Measurements from ENCODE around the gene RHOH. TPM values are rescaled to one million over a fixed set of nuclear protein-coding genes. Genes with fewer than 3 reads are reported as not detected.

RHOH gene
- polyA plus RNA-seq, 1 experiment, result not detected

DNA sequence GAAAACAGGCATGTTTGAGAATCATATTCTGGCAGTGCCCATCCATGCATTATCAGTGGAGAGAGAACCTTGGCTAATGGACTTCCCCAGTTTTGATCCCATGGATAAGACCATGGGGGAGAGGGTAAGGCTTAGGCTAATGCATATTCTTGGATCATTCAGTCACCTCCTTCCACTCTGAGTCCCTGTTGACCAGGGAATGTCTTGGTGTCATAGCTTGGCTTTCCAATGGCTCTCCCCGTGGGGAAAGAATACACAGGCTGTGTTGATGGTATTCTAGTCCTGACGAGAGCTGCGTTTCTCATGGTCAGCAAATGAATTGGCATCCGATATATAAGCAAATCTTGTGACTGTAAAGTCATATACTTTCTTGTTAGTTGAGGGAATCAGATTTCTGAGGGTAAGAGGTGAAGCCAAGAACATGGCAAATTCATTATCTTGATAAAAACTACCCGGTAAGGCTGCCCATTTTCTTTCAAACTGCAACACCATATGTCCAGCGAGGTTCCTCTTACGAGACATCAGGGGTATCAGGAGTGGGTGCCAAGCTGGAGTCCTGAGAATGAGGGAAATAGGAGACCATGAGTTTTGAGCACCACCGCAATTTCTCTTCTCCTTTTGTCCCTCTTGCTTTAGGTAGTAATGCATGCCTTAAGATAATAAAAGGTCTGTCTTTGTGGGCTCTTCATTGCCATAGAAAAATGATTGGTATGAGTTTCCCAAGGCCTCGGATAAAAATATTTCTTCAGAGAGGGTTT is 18.0 kb downstream of the RHOH start:
- ChIA-PET POLR2A (no interaction called here), CTCF (no interaction called here)
- TF ChIP-seq, protein P1, sequence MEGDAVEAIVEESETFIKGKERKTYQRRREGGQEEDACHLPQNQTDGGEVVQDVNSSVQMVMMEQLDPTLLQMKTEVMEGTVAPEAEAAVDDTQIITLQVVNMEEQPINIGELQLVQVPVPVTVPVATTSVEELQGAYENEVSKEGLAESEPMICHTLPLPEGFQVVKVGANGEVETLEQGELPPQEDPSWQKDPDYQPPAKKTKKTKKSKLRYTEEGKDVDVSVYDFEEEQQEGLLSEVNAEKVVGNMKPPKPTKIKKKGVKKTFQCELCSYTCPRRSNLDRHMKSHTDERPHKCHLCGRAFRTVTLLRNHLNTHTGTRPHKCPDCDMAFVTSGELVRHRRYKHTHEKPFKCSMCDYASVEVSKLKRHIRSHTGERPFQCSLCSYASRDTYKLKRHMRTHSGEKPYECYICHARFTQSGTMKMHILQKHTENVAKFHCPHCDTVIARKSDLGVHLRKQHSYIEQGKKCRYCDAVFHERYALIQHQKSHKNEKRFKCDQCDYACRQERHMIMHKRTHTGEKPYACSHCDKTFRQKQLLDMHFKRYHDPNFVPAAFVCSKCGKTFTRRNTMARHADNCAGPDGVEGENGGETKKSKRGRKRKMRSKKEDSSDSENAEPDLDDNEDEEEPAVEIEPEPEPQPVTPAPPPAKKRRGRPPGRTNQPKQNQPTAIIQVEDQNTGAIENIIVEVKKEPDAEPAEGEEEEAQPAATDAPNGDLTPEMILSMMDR (IDR thresholded peaks at IDR 0.05; ENCODE audit: low read depth, low read length), result no peak
- no peaks in the 10 kb centered on the region for H3K9me3 ChIP-seq (ENCODE audit: control insufficient read depth, insufficient read depth, low read length)
- DNase-seq (ENCODE audit: low read depth, low spot score), result no peak
- no peak overlapping the region for H3K4me3 ChIP-seq (ENCODE audit: low read depth, low read length)
- no peak overlapping the region for H3K27ac ChIP-seq (ENCODE audit: low read depth, low read length)
- peaks cover 3% of the 10 kb centered on the region for H3K27me3 ChIP-seq (ENCODE audit: control insufficient read depth, insufficient read depth, low read length)

DNA sequence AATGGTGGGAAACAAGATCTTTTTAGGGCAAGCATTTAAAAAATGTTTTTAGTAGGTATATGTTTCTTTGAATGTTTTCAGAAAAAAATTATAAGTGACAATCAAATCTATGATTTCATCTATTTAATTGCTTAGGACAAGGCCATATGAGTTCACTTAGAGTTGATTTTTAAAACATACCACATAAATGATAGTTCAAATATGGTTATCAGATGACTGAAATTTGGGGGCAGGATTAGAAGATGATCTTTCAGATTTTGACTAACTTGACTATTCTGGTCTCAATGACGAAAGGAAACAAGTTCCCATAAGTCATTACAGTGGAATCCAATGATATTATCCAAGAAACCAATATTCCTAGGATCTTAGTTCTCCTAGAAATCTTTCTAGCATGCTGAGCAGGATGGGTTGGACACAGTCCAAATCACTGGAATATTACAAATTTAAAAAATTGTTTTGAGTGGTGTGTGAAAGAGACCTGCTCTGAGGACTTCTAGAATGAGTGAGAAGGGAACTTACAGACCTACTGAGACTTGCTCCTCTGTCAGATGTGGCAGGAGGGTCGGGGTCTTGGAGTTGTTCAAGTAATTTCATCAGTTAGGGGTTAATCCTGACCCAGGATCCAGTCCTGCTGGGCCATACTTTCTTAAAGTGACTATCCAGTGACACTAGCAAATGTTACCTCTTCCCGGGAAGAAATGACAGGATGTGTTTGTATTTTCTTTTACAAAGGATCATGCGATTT is 20.0 kb downstream of the RHOH start:
- H3K4me3 ChIP-seq (ENCODE audit: low read depth, low read length), result no peak overlapping the region
- TF ChIP-seq, protein P1 (IDR thresholded peaks at IDR 0.05; ENCODE audit: low read depth, low read length), result no peak
- ChIA-PET CTCF (no interaction called here), POLR2A (no interaction called here)
- H3K9me3 ChIP-seq (ENCODE audit: control insufficient read depth, insufficient read depth, low read length), result no peaks in the 10 kb centered on the region
- no peak overlapping the region for H3K27ac ChIP-seq (ENCODE audit: low read depth, low read length)
- no peak for DNase-seq (ENCODE audit: low read depth, low spot score)
- peaks cover 3% of the 10 kb centered on the region for H3K27me3 ChIP-seq (ENCODE audit: control insufficient read depth, insufficient read depth, low read length)

DNA sequence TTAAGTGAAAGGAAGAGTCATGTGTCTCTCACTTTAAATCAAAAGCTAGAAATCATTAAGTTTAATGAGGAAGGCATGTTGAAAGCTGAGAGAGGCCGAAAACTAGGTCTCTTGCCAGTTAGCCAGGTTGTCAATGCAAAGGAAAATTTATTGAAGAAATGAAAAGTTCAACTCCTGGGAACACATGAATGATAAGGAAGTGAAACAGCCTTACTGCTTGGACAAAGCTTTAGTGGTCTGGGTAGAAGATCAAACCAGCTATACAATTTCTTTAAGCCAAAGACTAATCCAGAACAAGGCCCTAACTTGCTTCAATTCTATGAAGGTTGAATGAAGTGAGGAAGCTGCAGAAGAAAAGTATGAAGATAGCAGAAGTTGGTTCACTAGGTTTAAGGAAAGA is 24.9 kb downstream of the RHOH start:
- Histone ChIP-seq H3K27me3 (ENCODE audit: control insufficient read depth, insufficient read depth, low read length) (peaks cover 6% of the 10 kb centered on the region), H3K4me3 (ENCODE audit: low read depth, low read length) (no peak overlapping the region), H3K9me3 (ENCODE audit: control insufficient read depth, insufficient read depth, low read length) (no peaks in the 10 kb centered on the region), H3K27ac (ENCODE audit: low read depth, low read length) (no peak overlapping the region)
- TF ChIP-seq, protein P1 (IDR thresholded peaks at IDR 0.05; ENCODE audit: low read depth, low read length), result no peak
- no peak for DNase-seq (ENCODE audit: low read depth, low spot score)
- POLR2A ChIA-PET, result no interaction called here
- CTCF ChIA-PET, result no interaction called here

DNA sequence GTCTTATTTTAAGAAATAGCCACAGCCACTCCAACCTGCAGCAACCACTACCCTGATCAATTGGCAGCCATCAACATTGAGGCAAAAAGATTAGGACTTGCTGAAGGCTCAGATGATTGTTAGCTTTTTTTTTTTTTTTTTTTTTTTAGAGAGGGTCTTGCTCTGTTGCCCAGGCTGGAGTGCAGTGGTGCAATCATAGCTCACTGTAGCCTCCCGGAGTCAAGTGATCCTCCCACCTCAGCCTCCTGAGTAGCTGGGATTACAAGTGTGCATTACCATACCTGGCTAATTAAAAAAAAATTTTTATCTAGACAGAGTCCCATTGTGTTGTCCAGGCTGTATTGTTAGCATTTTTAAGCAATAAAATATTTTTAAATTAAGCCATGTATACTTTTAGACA is 26.5 kb downstream of the RHOH start:
- TF ChIP-seq, protein P1 (IDR thresholded peaks at IDR 0.05; ENCODE audit: low read depth, low read length), result no peak
- Histone ChIP-seq H3K9me3 (ENCODE audit: control insufficient read depth, insufficient read depth, low read length) (no peaks in the 10 kb centered on the region), H3K27me3 (ENCODE audit: control insufficient read depth, insufficient read depth, low read length) (peaks cover 5% of the 10 kb centered on the region), H3K4me3 (ENCODE audit: low read depth, low read length) (no peak overlapping the region), H3K27ac (ENCODE audit: low read depth, low read length) (no peak overlapping the region)
- no peak for DNase-seq (ENCODE audit: low read depth, low spot score)
- ChIA-PET CTCF (interaction anchor here (0.7 kb wide), 1 partner anchor 675 kb away, joined by 12 read pairs; no protein-coding TSS in a partner anchor), POLR2A (no interaction called here)

DNA sequence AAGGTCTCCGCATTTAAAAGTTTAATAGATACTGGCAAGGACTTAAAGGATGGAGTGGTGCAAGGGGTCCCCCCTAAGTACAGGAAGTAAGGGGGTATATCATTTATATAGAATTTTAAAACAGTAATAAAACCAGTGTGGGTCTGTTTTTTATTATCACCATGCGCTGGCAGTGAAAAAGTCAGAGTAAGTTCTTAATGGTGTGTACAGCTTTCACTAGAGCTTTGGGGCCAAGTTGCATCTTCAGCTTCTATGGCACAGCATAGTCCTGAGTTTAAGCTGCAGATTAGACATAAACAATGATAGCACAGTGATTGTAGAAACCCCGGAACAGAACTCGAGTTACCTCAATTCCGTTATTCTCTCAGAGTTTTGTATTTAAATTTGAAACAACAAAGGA is 27.6 kb downstream of the RHOH start:
- TF ChIP-seq, protein P1 (IDR thresholded peaks at IDR 0.05; ENCODE audit: low read depth, low read length), result no peak
- Histone ChIP-seq H3K4me3 (ENCODE audit: low read depth, low read length) (no peak overlapping the region), H3K27ac (ENCODE audit: low read depth, low read length) (no peak overlapping the region), H3K27me3 (ENCODE audit: control insufficient read depth, insufficient read depth, low read length) (peaks cover 3% of the 10 kb centered on the region), H3K9me3 (ENCODE audit: control insufficient read depth, insufficient read depth, low read length) (no peaks in the 10 kb centered on the region)
- no peak for DNase-seq (ENCODE audit: low read depth, low spot score)
- ChIA-PET CTCF (no interaction called here), POLR2A (no interaction called here)

All from AG04450 (cell line).